NAMALWA (cell line): ENCODE results near the gene ZNF628.
A peak's percentile ranks its signal among the peaks of the same experiment; 100 is the strongest.

Experiments used
- DNase-seq: peaks from one replicate; pipeline ENCODE4 v3.0.0-alpha.2; 2015; ENCODE audit warnings: low spot score

The ZNF628 gene

DNA sequence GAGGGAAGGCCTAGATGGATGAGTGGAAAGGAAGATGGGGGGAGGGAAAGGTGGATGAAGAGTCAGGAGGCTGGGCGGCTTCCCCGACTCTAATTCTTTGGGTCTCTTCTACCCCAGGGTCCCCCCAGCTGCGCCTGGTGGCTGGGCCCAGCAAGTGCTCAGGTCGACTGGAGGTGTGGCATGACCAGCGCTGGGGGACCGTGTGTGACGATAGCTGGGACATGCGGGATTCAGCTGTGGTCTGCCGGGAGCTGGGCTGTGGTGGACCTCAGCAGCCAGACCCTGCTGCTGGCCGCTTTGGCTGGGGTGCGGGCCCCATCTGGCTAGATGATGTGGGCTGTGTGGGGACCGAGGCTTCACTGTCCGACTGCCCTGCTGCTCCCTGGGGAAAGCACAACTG, 21.3 kb downstream of the ZNF628 start:
- DNase-seq, result no peak

DNA sequence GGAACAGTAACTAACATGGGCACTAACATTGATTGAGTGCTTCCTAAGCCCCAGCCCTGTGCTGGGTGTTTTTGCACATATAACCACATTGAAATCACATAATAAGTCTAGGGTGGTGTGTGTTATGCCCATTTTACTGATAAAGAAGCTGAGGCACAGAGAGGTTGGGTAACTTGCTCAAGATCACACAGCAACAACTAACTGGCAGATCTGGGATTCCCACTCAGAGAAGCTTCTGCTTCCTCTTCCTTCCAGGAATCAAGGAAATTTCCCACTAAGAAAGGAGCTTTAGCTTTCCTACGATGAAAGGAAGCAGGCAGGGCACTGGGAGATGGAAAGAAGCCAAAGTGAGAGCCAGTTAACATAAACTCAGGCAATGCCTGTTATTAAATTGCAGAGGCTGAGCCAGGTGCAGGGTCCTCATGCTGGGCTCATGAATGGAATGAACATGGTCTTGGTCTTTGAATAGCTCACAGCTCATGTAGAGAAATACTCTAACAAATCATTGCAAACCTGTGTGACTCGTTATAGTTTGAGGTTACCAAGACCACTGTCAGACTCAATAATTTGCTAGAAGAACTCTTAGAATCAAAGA, 21.9 kb downstream of the ZNF628 start:
- no peak for DNase-seq

DNA sequence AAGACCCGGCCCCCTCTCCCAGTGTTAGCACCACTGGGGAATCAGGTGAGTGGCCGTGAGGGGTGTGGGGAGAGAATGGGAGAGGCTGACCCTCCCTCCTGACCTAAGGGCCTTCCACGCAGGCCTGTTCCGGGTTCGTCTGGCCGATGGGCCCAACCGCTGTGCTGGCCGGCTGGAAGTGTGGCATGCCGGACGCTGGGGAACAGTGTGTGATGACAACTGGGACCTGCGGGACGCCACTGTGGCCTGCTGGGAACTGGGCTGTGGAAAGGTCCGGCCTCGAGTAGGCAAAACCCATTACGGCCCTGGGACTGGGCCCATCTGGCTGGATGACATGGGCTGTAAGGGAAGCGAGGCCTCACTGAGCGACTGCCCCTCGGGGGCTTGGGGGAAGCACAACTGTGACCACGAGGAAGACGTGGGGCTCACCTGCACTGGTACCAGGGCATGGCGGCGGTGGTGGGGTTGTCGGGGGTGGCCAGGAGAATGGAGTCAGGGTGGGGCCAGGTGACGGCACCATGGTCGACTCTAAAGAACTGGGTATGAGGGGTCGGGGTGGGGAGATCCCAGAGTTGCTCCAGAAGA, 24.0 kb downstream of the ZNF628 start:
- DNase-seq, result no peak

DNA sequence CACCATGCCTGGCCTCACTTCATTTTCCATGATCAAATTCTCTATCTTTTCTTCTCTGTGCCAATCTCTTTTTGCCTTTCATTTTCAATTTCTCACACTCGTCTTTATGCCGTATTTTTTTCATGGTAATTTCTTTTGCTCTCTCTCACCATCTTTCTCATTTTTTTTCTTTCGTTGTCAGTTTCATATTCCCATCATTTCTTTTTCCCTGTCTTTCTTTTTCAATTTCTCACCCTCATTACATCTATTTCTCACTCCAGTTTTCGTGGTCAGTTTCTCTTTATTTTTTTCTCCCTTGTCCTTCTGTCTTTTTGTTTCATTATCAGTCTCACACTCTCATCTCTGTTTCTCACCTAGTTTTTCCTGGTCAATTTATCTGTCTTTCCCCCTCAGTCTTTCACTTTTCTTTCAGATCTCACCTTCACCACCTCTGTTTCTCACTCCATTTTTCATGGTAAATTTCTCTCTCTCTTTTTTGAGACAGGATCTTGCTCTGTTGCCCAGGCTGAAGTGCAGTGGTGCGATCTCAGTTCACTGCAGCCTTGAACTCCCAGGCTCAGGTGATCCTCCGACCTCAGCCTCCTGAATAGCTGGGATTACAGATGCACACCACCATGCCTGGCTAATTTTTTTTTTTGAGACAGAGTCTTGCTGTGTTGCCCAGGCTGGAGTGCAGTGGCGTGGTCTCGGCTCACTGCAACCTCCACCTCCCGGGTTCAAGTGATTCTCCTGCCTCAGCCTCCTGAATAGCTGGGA, 26.0 kb downstream of the ZNF628 start:
- no peak for DNase-seq

DNA sequence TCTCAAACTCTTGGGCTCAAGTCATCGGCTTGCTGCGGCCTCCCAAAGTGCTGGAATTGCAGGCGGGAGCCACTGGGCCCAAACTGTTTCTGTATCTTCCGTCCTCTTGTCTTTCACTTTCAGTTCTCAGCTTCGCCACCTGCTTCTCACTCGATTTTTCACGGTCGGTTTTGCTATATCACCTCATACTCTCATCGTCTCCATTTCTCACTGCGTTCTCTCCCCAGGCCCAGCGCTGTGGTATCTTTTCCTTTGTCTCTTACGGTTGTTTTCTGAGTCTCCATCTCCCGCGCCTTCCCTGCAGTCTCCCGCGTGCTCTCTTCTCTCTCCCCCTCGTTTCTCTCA, 26.7 kb downstream of the ZNF628 start:
- no peak for DNase-seq

DNA sequence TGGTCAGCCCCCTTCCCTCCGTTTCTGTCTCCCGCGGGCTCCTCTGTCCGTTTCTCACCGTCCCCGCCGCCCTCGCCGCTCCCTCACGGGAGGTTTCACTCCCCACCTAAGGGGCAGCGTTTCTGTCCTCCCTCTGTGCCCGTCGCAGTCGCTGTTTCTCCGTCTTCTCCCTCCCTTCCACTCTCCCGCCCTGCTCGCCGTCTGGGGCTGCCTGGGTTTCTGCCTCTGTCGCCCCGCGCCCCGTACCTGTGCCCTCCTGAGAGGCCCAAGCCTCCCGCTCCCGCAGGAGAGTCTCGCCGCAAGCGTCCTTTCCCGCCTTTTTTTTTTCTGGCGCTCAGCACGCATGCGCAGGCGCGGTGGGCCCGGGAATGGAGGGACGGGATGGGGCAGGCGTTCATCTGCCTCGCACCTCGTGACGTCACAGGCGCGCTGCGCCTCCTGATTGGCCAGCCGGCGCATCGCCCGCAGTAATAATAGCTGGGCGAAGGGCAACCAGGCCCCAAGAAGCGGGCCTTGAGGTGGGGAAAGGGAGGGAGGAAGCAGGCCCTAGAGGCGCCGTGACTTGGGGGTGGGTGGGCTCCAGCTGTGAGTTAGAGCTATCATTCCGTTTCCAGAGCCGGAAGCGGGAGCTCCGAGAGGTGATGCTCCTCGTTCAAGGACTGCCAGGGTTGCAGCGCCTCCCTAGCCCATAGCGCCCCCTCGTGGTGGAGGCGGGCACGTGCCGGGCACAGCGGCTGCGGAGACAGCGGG, 27.3 kb downstream of the ZNF628 start:
- peak; percentile 93 for DNase-seq

DNA sequence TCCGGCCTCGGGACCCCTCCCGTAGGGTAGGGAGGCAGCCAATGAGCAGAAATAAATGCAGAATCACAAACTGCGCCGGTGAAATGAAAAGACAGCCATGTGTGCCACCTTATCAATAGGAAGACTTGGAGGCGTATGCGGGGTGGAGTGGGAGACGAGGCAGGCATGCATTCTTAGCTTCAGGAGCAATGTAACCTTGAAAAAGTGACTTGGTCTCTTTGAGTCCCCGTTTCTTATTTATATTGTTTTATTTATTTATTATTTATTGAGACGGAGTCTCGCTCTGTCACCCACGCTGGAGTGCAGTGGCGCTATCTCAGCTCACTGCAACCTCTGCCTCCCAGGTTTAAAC, 27.8 kb downstream of the ZNF628 start:
- no peak for DNase-seq

DNA sequence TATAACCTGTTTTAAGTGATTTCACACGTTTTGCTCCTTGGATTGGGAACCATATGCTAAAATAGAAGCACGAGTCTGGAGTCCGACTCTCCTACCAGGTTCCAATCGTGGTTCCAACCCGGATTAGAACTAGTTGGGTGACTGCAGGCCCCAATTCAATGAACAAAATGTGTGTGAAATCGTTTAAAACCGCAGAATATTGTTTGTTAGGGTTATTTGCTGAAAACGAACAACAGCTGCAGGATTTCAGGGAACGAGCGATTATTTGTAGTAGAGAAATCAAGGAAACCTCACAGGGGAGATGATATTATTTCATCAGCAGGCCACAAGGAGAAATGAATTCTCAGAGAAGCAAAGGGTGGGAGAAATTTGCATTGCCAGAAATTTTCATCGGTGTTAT, 28.6 kb downstream of the ZNF628 start:
- DNase-seq, result no peak

DNA sequence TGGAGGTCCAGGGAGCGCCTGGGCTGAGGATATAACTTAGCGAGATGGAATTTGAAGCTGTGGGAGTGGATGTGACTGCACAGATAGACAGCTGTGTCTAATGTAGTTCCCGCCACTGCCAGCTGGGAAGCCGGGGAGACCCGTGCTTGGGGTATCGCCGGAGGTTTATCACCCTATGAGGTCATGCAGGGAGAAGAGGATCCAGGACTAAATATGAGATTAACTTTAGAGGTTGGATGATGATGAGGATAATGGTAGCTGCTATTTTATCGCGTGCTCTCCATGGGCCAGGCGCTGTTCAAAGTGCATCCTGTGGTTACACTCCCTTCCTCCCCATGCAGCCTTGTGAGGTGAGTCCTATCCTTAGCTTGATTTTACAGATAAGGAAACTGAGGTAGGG, 31.7 kb downstream of the ZNF628 start:
- DNase-seq, result no peak

DNA sequence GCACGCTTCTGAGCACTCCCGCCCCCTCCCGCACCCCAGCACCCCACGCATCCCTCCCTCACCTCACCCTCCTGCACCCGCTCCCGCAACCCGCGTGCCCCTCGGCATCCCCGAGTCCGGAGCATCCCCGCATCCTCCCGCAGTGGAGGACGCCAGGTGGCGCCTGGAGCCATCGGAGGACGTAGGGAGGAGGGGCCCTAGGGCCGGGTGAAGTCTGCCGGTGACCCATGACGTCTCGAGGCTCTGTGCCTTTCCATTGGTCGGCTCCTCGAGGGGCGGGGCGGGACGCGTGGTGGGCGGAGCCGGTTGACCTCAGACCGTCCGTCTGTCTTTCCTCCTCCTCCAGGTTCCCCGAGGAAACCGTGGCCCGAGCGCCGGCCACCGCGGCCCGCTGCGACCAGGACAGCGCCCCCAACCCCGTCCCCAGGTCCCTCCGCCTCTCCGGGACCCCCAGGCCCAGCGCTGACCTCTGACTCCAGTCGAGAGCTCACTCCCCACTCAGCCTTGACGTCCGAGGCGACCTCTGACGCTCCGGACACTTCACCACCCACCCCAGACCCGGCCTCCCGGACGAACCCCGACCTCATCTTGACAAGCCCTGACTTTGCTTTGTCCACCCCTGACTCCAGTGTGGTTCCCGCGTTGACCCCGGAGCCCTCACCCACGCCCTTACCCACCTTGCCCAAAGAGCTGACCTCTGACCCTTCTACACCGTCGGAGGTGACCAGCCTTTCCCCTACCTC, 40.6 kb downstream of the ZNF628 start:
- DNase-seq, result peak; percentile 93

DNA sequence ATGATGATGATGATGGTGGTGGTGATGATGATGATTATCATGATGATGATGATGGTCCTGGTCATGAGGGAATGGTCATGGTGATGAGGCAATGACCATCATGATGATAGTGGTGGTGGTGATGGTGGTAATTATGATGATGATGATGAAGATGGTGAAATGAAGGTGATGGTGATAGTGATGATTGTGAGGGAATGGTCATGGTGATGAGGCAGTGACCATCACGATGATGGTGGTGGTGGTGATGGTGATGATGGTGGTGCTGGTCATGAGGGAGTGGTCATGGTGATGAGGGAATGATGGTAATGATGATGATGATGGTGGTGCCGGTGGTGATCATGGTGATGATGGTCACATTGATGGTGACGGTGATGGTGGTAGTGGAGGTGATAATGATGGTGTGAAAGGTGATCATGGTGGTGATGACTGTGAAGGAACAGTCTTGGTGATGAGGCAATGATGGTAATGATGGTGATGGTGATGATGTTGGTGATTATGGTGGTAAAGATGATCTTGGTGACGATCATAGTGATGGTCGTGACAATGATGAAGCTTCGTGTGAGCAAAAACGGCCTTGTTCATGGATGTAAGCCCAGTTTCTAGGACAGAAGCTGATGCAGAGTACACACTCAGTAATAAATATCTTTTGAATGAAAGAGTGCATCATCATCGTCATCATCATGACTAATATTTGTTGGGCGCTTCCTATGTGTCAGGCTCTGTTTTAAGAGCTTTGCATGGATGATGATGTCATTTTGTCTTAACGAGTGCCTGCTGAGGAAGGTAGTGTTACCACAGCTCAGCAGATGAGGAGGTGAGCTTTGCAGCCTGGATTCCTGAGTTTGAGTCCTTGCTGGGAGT, 43.3 kb downstream of the ZNF628 start:
- DNase-seq, result no peak

DNA sequence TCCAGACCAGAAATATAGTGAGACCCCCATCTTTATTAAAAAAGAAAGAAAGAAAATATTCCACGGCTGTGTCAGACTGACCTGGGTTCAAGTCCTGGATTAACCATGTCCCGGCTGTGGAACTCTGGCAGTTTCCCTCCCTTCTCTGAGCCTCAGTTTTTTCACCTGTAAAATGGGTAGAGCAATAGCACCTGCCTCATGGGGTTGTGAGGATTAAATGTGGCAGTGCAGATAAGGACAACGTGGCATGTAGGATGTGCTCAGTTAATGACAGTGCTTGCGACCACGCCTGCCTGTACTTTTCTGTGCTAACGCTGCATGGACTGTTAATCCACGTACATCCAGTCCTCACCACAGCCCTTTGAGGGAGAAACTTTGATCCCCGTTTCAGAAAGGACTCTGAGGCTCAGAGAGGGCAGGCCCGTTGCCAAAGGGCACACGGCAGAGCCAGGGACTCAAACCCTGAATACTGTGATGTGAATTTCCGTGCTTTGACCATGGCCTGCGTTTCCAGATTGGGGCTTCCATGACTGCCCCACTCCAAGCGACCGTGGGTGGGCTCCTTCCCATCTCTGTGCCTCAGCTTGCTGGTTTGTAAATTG, 44.4 kb downstream of the ZNF628 start:
- no peak for DNase-seq

DNA sequence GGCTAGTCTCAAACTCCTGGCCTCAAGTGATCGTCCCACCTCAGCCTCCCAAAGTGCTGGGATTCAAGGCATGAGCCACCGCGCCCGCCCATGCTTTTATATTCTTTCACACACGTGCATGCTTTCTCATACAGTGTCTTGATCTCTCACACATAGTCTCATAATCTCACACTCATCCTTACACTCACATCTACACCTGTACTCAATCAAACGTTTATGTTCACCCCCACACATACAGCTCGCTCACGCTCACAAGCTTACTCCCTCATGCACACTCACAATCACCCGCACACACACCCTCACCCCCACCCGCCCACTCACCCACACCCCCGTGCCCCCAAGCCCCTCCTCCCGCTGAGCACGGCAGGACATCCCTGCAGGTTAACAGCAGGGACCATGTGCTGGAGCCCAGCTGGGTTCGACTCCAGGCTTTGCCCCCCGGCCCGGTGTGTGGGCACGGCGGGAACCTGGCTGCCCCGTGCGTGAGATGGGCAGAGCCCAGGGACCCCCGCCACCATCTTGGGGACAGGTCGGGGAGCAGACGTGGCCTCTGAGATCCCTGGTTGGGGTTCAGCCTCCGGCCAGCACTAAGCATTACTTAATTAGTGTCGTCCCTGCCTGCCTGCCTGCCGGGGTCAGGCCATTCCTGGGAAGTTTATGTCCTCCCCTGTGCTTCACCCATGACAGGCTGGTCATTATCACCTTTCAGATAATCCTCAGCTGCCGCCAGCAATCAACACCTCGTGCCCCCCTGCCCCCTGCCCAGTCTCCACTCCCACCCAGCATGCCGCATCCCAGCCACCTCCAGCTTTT, 49.1 kb downstream of the ZNF628 start:
- DNase-seq, result no peak

DNA sequence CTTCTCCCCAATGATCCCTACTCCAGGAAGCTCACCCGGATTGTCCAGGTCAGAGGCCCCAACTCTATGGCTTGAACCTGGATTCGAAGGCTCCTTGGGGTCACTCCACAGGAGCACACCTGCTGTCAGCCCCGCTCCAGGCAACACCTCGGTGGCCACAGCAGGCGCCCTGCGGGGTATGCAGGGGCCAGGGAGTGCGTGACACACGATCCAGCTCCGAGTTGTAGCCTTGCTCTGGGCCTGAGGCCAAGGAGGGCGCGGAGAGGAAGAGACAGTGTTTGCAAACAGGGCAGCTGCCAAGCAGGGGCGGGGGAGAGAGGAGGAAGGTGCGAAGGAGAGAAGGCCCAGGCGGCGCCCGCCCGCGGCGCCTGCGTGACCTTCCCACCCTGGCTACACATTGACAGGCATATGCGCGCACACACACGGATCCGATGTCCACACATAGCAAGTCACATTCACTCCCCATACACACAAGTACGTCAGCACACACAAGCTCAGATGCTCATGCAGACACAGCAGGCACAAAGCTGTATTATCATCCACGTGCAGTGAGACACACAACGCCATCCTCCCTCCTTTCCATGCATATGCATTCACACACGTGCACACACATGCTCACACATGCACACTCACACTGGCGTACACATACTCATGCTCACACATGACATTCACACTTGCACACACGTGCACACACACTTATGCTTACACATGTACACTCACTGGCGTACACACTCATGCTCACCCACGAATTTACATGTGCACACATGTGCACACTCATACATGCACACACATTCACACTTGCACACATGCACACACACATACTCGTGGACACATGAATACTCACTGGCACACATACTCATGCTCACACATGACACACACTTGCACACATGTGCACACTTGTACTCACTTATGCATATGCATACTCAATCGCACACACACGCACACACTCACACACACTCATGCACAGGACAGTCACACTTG, 50.1 kb downstream of the ZNF628 start:
- DNase-seq, result no peak

DNA sequence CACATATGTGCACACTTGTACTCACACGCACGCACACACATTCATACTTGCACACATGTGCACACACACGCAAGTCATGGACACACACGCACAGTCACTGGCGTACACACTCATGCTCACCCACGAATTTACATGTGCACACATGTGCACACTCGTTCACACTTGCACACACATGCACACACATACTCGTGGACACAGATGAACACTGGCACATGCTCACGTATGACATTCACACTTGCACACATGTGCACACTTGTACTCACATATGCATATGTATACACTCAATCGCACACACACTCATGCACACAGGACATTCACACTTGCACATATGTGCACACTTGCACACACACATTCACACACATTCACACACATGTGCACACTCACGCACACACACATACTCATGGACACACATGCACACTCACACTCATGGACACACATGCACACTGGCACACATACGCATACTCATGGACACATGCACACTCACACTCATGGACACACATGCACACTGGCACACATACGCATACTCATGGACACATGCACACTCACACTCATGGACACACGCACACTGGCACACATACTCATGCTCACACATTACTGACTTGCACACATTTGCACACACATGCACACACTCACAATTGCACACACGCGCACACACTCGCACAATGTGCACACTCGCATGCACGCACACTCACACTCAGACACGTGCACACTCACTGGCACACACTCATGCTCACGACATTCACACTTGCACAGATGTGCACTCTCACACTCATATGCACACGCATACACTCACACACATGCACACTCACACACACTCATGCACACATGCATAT, 51.0 kb downstream of the ZNF628 start:
- no peak for DNase-seq

DNA sequence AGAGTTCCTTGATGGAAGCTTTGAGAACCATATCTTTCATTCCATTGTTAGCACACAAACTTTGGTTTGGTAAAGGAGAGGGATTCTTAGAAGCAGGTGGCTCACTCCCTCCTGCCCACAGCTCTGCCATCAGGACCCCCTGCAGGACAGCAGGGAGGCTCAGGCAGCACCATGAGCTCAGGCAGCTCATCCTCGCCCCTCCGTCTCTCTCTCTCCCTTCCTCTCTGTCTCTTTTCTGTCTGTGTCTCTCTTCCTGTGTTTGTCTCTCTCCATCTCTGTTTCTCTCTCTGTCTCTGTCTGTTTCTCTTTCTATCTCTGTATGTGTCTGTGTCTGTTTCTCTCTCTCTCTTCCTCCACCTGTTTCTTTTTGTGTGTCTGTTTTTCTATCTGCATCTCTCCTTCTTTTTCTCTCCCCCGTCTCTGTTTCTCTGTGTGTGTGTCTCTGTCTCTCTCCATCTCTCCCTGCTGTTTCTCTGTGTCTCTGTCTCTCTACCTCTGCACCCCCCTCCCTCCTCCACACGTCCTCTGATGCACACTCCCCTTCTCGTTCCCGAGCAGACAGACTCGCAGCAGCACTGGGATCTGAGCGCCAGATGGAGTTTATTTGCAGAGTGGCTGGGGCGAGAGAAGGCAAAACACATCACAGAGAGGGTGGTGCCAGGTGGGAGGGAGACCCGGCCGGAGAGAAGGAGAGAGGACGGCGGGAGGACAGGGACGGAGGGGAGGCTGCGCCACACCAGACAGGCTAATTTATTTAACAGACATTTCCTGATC, 51.8 kb downstream of the ZNF628 start:
- DNase-seq, result no peak

DNA sequence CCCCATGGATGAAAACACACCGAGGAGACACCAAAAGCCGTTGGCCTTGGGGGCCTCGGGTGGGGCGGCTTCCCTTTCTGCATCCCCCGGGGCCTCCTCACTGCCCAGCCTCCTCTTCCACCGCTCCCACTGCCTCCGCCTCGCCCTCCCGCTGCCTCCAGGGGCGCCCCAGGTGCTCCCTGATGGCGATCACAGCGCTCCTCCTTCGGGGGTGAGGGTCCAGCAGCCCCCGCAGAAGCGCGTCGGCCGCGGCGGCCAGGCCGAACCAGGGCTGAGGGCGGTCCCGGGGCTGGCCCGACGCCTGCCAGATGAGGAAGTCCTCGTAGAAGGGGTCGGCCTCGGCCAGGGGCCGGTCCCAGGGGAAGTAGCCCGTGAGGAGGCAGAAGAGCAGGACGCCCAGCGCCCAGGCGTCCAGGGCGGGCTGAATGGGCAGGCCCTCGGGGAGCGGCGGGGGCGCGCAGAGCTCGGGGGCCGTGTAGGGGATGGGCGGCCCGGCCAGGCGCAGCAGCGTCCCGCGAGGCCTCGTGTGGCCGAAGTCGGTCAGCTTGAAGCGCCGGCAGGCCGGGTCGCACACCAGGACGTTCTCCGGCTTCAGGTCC, 53.3 kb downstream of the ZNF628 start:
- DNase-seq, result no peak
